Activated T-helper 1 cell treated with anti-CD3 and anti-CD28 coated beads, Interleukin-2, amount 50 U/mL, for 16 hours (primary cell): Measurements from ENCODE around the gene METRNL.

Experiments used
- DNase-seq, 2 donors: peaks; one replicate each; pipeline ENCODE4 v3.0.0-alpha.2; 2020; ENCODE audit warnings: low read depth in 1 of 2, low spot score in 1 of 2

METRNL gene

GRCh38 chr17:83103943-83104311 is 24.5 kb downstream of the METRNL start:
- DNase-seq: no peak

DNA sequence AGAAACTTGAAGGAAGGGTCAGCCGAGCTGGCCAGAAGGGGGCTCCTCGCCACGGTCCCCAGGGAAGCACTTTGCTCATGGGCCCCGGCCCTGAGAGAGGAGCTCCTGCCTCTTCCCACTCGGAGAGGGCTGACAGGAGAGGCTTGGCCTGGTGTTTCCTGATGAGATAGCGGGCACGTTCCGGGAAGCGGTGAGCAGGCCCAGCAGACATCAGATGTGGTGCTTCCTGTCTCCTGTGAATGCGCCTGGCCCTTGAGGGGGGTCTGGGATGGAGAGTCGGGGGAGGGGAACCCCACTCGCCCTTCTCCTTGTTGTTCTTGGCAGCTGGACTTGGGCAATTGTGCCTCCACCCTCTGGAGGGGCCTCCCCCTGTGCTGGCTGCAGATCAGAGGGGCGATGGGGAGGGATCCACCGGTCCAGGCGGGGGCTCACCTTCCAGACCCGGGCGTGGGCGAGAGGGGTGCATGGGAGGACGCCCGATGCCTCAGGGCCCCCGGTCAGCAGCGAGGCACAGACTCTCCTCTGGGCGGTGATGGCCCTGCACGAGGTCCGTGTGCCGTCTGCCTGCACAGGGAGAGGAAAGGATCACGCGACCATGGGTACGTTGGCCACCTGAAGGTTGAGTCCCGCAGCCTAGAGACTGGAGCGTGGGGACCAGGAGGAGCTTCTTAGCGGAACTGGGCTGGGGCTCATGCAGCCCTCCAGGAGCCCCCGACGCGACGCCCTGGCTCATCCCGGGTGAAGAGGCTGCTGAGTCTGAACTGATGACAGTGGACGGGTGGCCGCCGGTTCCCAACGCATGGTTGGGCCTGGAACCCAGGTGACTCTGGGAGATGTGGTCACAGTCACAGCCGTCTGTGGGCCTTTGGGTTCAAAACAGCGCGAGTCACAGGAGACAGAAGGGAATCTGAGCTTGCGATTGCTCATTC is 25.4 kb downstream of the METRNL start:
- no peak for DNase-seq

- no peak for DNase-seq
Observed at GRCh38 chr17:83105512-83105911, 26.1 kb downstream of the METRNL start.

GRCh38 chr17:83106056-83106588 is 26.7 kb downstream of the METRNL start:
- no peak for DNase-seq

- DNase-seq: no peak
Observed at GRCh38 chr17:83106913-83107655, 27.7 kb downstream of the METRNL start.

GRCh38 chr17:83107656-83108048 is 28.2 kb downstream of the METRNL start:
- no peak for DNase-seq

DNA sequence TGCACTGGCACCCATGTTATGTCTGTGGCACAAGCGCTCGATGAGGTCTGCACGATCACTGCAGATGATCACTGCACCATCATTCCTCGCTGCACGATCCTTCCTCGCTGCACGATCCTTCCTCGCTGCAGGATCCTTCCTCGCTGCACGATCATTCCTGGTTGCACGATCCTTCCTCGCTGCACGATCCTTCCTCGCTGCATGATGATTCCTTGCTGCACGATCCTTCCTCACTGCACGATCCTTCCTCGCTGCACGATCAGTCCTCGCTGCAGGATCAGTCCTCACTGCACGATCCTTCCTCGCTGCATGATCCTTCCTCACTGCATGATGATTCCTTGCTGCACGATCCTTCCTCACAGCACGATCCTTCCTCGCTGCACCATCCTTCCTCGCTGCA is 29.3 kb downstream of the METRNL start:
- DNase-seq: no peak

DNA sequence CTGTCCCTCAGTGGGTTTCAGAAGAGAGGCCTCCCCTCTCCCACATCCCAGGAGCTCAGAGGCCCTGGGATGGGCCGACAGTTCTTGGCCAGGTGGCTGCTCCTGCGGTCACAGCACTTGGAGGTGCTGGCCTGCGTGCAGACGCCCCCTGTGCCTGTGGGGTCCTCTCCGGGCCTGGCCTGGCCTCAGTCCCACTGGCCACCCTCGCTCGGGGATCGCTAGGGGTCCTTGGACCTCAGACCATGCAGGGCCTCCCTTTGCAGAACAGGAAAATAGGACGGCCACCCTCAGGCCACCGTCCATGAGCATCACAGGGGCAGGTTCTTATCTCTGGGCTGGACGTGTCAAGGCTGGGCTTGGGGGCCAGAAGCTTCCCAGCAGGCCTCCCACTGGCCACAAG is 30.0 kb downstream of the METRNL start:
- DNase-seq: no peak

- no peak for DNase-seq
Observed at GRCh38 chr17:83109793-83110645, 30.6 kb downstream of the METRNL start.

DNA sequence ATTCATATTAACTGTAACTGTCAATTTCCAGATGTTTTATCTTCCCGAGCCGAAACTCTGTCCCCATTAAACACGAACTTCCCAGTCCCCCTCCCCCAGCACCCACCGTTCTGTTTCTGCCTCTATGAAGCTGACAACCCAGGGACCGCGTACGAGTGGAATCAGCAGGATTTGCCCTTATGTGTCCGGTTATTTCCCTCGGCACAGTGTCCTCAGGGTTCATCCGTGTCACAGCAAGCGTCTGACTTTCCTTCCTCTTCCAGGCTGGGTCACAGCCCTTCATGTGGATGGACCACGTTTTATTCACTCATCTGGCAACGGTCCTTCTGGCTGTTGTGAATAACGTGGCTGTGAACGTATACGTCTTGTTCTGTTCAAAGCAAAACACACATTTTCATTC is 31.3 kb downstream of the METRNL start:
- no peak for DNase-seq

DNA sequence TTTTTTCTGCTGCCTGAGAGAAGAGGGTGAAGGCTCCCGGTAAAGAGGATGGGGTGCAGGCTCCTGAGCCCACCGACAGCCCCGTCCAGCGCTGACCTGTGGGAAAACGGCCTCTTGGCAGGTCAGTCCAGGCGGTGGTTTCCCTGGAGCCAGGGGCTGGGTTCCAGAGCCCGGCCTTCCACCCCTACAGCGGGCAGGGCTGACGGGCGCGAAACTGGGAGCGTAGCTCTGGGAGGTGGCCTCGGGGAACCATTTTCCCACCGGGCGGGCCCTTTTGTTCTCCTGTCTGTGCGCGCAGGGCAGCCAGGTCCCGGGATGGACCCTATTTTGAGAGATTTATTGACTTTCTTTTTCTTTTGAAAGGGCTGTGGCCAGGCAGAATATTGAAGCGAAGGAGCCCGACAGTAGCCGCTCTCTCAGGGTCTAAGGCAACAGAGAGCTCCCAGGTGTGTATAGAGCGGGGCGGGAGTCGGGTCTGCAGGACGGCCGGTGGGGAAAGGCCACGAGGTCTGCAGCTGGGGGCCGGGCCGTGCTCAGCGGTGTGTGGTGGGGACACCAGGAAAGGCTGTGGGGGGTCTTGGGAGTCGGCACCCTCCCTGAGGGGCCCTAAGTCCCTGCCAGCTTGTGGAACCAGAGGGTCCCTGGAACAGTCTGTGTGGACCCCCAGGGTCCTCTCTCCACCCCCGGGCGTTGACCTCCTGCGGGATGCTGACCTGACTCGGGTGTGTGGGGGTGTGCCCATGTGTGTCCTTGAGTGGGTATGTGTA is 32.3 kb downstream of the METRNL start:
- no peak for DNase-seq

GRCh38 chr17:83113381-83113780 is 34.0 kb downstream of the METRNL start:
- no peak for DNase-seq

DNA sequence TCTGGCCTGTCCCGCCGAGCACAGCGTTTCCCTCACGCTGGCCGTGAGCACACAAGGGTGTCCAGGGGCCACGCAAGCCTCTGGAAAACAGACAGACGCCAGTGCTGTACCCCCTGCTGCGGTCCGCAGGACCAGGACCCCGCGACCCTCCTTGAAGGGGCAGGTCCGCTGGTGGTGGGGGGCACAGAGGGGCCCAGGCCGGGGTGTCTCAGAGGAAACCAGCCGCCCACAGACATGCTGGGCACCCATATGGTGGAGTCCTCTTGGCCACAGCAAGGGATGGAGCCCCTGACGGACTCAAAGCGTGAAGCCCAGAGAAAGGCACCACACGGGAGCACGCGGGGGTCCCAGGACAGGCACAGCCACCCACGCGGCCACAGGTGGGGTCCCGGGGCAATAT is 34.4 kb downstream of the METRNL start:
- DNase-seq: no peak

- DNase-seq: no peak
Observed at GRCh38 chr17:83114706-83115105, 35.3 kb downstream of the METRNL start.

- DNase-seq: no peak
Observed at GRCh38 chr17:83115202-83115651, 35.8 kb downstream of the METRNL start.

- no peak for DNase-seq
Observed at GRCh38 chr17:83115832-83116231, 36.4 kb downstream of the METRNL start.

GRCh38 chr17:83116311-83116771 is 36.9 kb downstream of the METRNL start:
- no peak for DNase-seq

DNA sequence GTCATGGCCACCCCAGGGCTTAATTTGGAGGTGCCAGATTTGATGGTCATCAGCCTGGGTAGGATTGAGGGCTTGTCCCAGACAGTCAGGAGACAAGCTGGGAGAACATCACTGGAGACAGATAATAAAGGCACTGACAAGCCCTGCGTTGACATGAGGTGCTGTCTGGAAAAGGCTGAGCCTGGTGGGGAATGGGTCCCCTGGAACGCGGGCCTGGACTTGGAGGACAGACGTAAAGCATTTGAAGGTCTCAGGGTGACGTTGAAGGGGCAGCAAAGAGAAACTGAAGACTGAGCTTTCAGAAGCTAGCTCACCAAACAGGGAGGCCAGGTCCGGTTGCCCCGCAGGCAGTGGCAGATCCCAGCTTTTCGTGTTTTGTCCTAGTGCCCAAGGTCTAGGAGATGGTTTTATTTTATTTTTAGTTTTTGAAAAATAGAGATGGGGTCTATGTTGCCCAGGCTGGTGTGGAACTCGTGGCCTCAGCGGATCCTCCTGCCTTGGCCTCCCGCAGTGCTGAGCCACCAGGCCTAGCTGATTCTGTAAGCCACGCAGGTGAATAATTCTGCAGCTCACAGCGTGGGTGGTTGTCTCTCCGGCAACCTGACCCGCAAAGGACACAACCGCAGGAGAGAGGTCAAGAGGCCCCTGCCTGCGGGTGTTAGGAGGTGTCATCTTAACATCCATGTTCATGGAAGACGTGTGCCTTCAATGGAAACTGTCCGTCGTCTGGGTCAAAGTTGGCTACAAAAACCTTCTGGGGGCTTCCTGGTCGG is 37.6 kb downstream of the METRNL start:
- no peak for DNase-seq

DNA sequence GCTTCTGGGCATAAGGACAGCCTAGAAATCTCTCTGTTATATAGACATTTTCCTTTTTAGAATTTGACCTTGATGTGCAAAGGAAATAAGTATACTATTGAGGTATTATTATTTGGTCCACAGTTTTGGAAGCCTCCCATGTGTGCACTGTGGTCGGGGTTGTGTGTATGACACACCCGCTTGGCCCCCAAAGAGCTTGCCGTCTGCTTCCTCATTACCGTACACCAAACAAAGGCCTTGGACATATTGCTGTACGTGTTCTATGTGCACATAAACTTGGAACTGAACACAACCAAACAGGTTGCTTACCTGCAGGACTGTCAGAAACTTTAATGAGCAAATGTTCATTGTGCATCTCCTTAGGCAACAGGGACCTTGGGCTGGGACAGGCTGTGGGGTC is 38.2 kb downstream of the METRNL start:
- no peak for DNase-seq
